Measurements from ENCODE around the gene EREG. TPM values are rescaled to one million over a fixed set of nuclear protein-coding genes. Genes with fewer than 3 reads are reported as not detected.
"Not testable (repeated sequence)": the region's sequence is repeated elsewhere in the genome, so short reads cannot be mapped to it uniquely, and the experiment has no call there.

The EREG gene
- total RNA-seq, 1 donor from 2014 or later, result 1.3 TPM

DNA sequence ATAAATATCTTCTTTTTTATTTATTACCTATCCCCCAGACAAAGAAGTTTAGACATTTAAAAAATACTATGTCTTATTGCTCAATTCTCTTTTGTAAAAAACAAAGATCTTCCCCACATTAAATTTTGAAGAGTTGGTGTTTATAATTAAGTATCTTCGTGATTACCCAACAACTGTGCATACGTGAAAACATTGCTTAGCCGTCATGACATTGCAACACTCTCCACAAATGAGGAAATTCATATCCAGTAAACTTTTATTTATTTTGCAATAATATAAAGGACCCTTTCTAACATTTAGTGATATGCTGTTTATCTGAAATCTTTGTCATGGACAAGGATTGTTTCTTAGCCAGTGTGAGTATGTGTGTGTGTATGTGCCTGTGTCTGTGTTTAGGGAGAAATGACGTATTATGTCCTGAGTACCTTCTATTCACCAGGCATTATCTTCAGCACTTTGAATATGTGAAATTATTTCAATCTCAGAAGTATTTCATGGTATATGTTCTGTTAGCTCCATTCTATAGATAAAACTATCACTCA lies 26.1 kb upstream of the EREG start:
- TF ChIP-seq, protein P1, sequence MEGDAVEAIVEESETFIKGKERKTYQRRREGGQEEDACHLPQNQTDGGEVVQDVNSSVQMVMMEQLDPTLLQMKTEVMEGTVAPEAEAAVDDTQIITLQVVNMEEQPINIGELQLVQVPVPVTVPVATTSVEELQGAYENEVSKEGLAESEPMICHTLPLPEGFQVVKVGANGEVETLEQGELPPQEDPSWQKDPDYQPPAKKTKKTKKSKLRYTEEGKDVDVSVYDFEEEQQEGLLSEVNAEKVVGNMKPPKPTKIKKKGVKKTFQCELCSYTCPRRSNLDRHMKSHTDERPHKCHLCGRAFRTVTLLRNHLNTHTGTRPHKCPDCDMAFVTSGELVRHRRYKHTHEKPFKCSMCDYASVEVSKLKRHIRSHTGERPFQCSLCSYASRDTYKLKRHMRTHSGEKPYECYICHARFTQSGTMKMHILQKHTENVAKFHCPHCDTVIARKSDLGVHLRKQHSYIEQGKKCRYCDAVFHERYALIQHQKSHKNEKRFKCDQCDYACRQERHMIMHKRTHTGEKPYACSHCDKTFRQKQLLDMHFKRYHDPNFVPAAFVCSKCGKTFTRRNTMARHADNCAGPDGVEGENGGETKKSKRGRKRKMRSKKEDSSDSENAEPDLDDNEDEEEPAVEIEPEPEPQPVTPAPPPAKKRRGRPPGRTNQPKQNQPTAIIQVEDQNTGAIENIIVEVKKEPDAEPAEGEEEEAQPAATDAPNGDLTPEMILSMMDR (IDR thresholded peaks at IDR 0.05), result no peak
- Mint-ChIP-seq H3K4me1 (ENCODE audit: unreplicated experiment) (no peaks in the 10 kb centered on the region), H3K9me3 (ENCODE audit: unreplicated experiment) (peaks cover 15% of the 10 kb centered on the region), H3K36me3 (ENCODE audit: unreplicated experiment) (no peaks in the 10 kb centered on the region), H3K4me3 (ENCODE audit: unreplicated experiment) (no peak overlapping the region), H3K27ac (ENCODE audit: unreplicated experiment) (no peak overlapping the region), H3K27me3 (ENCODE audit: unreplicated experiment) (peaks cover 5% of the 10 kb centered on the region)
- DNase-seq (ENCODE audit: extremely low spot score, unreplicated experiment), result no peak

DNA sequence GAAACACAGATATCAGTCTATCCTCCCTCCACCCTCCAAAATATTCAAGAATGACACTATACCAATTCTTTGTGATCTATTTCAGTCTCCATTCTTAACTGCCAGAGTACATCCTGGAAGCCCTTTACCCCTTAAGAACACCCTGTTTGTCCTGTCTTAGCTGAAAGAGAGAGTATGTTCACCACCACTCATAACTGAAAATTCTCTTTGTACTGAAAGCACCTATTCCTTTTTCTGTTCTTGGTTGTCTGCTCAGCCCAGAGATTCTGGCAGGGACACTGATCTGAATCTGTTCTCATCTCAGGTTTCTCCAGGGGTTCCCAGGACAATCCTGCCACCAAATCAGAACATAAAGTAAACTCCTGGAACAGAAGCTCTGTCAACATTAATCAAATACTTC lies 25.4 kb upstream of the EREG start:
- Mint-ChIP-seq H3K27ac (ENCODE audit: unreplicated experiment) (no peak overlapping the region), H3K4me3 (ENCODE audit: unreplicated experiment) (no peak overlapping the region), H3K27me3 (ENCODE audit: unreplicated experiment) (no peaks in the 10 kb centered on the region), H3K9me3 (ENCODE audit: unreplicated experiment) (peaks cover 15% of the 10 kb centered on the region), H3K4me1 (ENCODE audit: unreplicated experiment) (no peaks in the 10 kb centered on the region), H3K36me3 (ENCODE audit: unreplicated experiment) (no peaks in the 10 kb centered on the region)
- TF ChIP-seq, protein P1 (IDR thresholded peaks at IDR 0.05), result no peak
- DNase-seq (ENCODE audit: extremely low spot score, unreplicated experiment), result no peak

DNA sequence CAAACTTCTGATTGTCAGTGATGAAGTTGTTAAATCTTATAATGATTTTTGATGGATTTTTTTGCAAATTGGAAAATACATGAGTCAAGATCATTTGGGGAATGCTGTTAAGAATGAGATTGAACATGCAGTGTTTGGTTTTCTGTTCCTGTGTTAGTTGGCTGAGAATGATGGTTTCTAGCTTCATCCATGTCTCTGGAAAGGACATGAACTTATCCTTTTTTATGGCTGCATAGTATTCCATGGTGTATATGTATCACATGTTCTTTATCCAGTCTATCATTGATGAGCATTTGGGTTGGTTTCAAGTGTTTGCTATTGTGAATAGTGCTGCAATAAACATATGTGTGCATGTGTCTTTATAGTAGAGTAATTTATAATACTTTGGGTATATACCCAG lies 24.5 kb upstream of the EREG start:
- H3K9me3 Mint-ChIP-seq (ENCODE audit: unreplicated experiment), result peaks cover 19% of the 10 kb centered on the region
- H3K36me3 Mint-ChIP-seq (ENCODE audit: unreplicated experiment); H3K4me3 Mint-ChIP-seq (ENCODE audit: unreplicated experiment); H3K27me3 Mint-ChIP-seq (ENCODE audit: unreplicated experiment); H3K27ac Mint-ChIP-seq (ENCODE audit: unreplicated experiment); DNase-seq (ENCODE audit: extremely low spot score, unreplicated experiment); H3K4me1 Mint-ChIP-seq (ENCODE audit: unreplicated experiment): not testable (repeated sequence)

DNA sequence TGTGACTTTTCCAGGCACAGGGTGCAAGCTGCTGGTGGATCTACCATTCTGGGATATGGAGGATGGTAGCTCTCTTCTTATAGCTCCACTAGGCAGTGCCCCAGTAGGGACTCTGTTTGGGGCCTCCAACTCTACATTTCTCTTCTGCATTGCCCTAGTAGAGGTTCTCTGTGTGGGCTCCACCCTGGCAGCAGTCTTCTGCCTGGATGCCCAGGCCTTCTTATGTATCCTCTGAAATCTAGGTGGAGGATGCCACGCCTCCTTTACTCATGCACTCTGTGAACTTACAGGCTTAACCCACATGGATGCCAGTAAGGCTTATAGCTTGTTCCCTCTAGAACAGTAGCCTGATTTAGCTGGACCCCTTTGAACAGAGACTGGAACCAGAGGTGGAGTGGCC lies 20.9 kb upstream of the EREG start:
- no peaks in the 10 kb centered on the region for H3K36me3 Mint-ChIP-seq (ENCODE audit: unreplicated experiment)
- H3K4me3 Mint-ChIP-seq (ENCODE audit: unreplicated experiment), result no peak overlapping the region
- TF ChIP-seq, protein P1 (IDR thresholded peaks at IDR 0.05), result no peak
- no peak for DNase-seq (ENCODE audit: extremely low spot score, unreplicated experiment)
- peaks cover 28% of the 10 kb centered on the region for H3K27me3 Mint-ChIP-seq (ENCODE audit: unreplicated experiment)
- H3K4me1 Mint-ChIP-seq (ENCODE audit: unreplicated experiment), result no peaks in the 10 kb centered on the region
- H3K9me3 Mint-ChIP-seq (ENCODE audit: unreplicated experiment), result peaks cover 28% of the 10 kb centered on the region
- H3K27ac Mint-ChIP-seq (ENCODE audit: unreplicated experiment), result no peak overlapping the region

DNA sequence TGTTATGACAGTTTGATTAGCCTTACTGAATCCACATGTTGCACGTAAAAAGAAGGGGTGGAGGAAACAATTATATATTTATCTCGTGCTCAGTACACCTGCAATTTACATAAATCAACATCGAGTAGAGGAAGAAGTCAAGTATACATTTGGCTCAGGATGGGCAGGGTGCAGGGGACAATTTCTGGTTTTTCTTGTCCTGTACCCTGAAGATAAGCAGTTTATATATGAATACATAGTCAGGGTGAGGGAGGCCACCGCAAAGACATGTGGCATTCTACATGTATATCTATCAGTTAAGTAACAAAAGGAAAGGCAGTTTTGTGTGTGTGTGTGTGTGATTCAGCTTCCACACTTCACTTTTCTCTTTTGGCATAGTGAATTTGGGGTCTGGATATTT lies 11.1 kb upstream of the EREG start:
- DNase-seq (ENCODE audit: extremely low spot score, unreplicated experiment), result no peak
- no peaks in the 10 kb centered on the region for H3K36me3 Mint-ChIP-seq (ENCODE audit: unreplicated experiment)
- H3K4me3 Mint-ChIP-seq (ENCODE audit: unreplicated experiment), result no peak overlapping the region
- peaks cover 50% of the 10 kb centered on the region for H3K27me3 Mint-ChIP-seq (ENCODE audit: unreplicated experiment)
- no peaks in the 10 kb centered on the region for H3K9me3 Mint-ChIP-seq (ENCODE audit: unreplicated experiment)
- TF ChIP-seq, protein P1 (IDR thresholded peaks at IDR 0.05), result no peak
- no peaks in the 10 kb centered on the region for H3K4me1 Mint-ChIP-seq (ENCODE audit: unreplicated experiment)
- no peak overlapping the region for H3K27ac Mint-ChIP-seq (ENCODE audit: unreplicated experiment)

DNA sequence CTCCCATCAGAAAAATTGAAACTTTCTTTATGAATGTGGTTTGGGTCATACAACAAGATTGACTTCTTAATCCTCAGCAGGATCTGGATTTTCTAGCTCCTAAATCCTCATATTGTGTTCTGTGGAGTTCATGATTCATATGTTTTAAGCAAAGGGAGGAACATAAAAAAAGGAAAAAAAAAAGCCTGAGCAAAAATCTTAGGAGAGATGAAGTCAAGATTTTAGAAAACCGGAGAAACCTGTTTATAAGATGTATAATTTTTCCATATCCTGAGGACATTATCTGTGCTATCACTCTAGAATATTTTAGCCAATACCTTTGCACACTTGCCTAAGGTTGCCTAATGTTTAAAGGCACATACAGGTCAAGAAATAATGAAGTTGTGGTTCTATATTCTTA lies 7.0 kb upstream of the EREG start:
- TF ChIP-seq, protein P1 (IDR thresholded peaks at IDR 0.05), result no peak
- Mint-ChIP-seq H3K27ac (ENCODE audit: unreplicated experiment) (no peak overlapping the region), H3K4me1 (ENCODE audit: unreplicated experiment) (peaks cover 2% of the 10 kb centered on the region), H3K4me3 (ENCODE audit: unreplicated experiment) (no peak overlapping the region), H3K27me3 (ENCODE audit: unreplicated experiment) (peaks cover 42% of the 10 kb centered on the region), H3K36me3 (ENCODE audit: unreplicated experiment) (no peaks in the 10 kb centered on the region), H3K9me3 (ENCODE audit: unreplicated experiment) (no peaks in the 10 kb centered on the region)
- DNase-seq (ENCODE audit: extremely low spot score, unreplicated experiment), result no peak

All from osteocyte (in vitro differentiated cells).